ENCODE measurements around the gene HOXA3.

GRCh38 chr7:27151931-27152815 lies at the start of gene HOXA3:
- TF ChIP-seq CTCF (IDR thresholded peaks at IDR 0.05) (no peak), EZH2 (IDR thresholded peaks at IDR 0.05) (peak; percentile 91)

All from neural progenitor cell (in vitro differentiated cells).